Gastrocnemius medialis (tissue), 4 donors: Measurements from ENCODE around the gene SYT17.

Source experiments
- POLR2A ChIP-seq, 2 donors: fragments of 450-650 bp; IDR thresholded peaks; one replicate each; pipeline ENCODE4 v1.6.1; 2017; ENCODE audit warnings: antibody characterized with exemption in 2 of 2, mild to moderate bottlenecking in 2 of 2, moderate library complexity in 2 of 2
- TF ChIP-seq, protein P1 (sequence below), 5 experiments: fragments of 450-650 bp in 3 of 5; fragments of 200-600 bp in 2 of 5; sonication (generic) in 2 of 5; IDR thresholded peaks in 4 of 5; conservative IDR thresholded peaks in 1 of 5; 1 replicate in 4 of 5; 2 replicates in 1 of 5; pipeline ENCODE4 v1.5.1; 2016 to 2019; ENCODE audit warnings: antibody characterized with exemption in 5 of 5, mild to moderate bottlenecking in 3 of 5, moderate library complexity in 3 of 5

DNA sequence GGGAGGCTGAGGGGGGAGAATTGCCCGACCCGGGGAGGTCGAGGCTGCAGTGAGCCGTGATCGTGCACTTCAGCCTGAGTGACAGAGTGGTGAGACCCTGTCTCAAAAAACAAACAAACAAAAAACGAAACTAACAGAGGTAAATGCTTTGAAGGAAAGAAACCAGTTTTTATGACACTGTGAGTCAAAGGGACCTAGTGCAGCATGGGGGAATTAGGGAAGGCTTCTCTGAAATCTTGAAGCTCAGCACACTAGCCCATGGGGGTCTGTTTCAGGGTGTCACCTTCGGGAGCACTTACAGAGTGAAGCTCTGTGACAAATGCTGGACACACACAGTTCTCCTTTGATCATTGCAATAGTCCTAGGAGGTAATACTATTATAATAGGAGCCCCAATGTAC is 37.7 kb upstream of the SYT17 start:
- TF ChIP-seq, protein P1, sequence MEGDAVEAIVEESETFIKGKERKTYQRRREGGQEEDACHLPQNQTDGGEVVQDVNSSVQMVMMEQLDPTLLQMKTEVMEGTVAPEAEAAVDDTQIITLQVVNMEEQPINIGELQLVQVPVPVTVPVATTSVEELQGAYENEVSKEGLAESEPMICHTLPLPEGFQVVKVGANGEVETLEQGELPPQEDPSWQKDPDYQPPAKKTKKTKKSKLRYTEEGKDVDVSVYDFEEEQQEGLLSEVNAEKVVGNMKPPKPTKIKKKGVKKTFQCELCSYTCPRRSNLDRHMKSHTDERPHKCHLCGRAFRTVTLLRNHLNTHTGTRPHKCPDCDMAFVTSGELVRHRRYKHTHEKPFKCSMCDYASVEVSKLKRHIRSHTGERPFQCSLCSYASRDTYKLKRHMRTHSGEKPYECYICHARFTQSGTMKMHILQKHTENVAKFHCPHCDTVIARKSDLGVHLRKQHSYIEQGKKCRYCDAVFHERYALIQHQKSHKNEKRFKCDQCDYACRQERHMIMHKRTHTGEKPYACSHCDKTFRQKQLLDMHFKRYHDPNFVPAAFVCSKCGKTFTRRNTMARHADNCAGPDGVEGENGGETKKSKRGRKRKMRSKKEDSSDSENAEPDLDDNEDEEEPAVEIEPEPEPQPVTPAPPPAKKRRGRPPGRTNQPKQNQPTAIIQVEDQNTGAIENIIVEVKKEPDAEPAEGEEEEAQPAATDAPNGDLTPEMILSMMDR (IDR thresholded peaks at IDR 0.05 in 4 of 5, conservative IDR thresholded peaks at IDR 0.05 in 1 of 5): no peak
- no peak for TF ChIP-seq POLR2A (IDR thresholded peaks at IDR 0.05)
